BE2C (cell line): Measurements from ENCODE around the gene PLXND1.

Source experiments
- DNase-seq: peaks from one replicate; pipeline ENCODE4 v3.0.0-alpha.2; 2020
- H3K27me3 ChIP-seq: fragments of 250-450 bp; sonication (Bioruptor Pico); 2 replicates; pipeline ENCODE4 v1.5.1; 2020; ENCODE audit warnings: mild to moderate bottlenecking
- H3K36me3 ChIP-seq: fragments of 250-450 bp; sonication (Bioruptor Pico); 2 replicates; pipeline ENCODE4 v1.5.1; 2020; ENCODE audit warnings: mild to moderate bottlenecking
- H3K4me1 ChIP-seq: fragments of 250-450 bp; sonication (Bioruptor Pico); 2 replicates; pipeline ENCODE4 v1.5.1; 2020
- H3K4me3 ChIP-seq: 2 replicates; pipeline ENCODE4 v1.5.1; 2011; ENCODE audit warnings: low read depth, low read length
- H3K9me3 ChIP-seq: fragments of 250-450 bp; sonication (Bioruptor Pico); 2 replicates; pipeline ENCODE4 v1.5.1; 2020
- CTCF ChIP-seq: IDR thresholded peaks from 2 replicates; pipeline ENCODE4 v1.5.1; 2012; ENCODE audit warnings: mild to moderate bottlenecking, low read depth, low read length

The PLXND1 gene

GRCh38 chr3:129575233-129575996, 31.1 kb downstream of the PLXND1 start:
- no peak for DNase-seq
- peaks cover 9% of the 10 kb centered on the region for H3K36me3 ChIP-seq
- peaks cover 4% of the 10 kb centered on the region for H3K4me1 ChIP-seq
- H3K27me3 ChIP-seq: no peaks in the 10 kb centered on the region
- no peaks in the 10 kb centered on the region for H3K9me3 ChIP-seq
- no peak overlapping the region for H3K4me3 ChIP-seq
- no peak for TF ChIP-seq CTCF

GRCh38 chr3:129574206-129574605, 32.3 kb downstream of the PLXND1 start:
- no peak for TF ChIP-seq CTCF
- Histone ChIP-seq H3K9me3 (no peaks in the 10 kb centered on the region), H3K4me1 (peaks cover 4% of the 10 kb centered on the region), H3K36me3 (peaks cover 9% of the 10 kb centered on the region), H3K4me3 (no peak overlapping the region), H3K27me3 (no peaks in the 10 kb centered on the region)
- no peak for DNase-seq

- no peaks in the 10 kb centered on the region for H3K9me3 ChIP-seq
- peaks cover 4% of the 10 kb centered on the region for H3K4me1 ChIP-seq
- peaks cover 9% of the 10 kb centered on the region for H3K36me3 ChIP-seq
- H3K27me3 ChIP-seq: no peaks in the 10 kb centered on the region
- no peak for DNase-seq
- no peak for TF ChIP-seq CTCF
- no peak overlapping the region for H3K4me3 ChIP-seq
These were observed 33.0 kb downstream of the PLXND1 start for GRCh38 chr3:129573493-129573892.

GRCh38 chr3:129572603-129573002, 33.9 kb downstream of the PLXND1 start:
- no peaks in the 10 kb centered on the region for H3K9me3 ChIP-seq
- H3K27me3 ChIP-seq: no peaks in the 10 kb centered on the region
- peaks cover 6% of the 10 kb centered on the region for H3K36me3 ChIP-seq
- no peak for DNase-seq
- H3K4me3 ChIP-seq: no peak overlapping the region
- TF ChIP-seq CTCF: no peak
- H3K4me1 ChIP-seq: peaks cover 2% of the 10 kb centered on the region; the same call in 1 of the 2 replicates

GRCh38 chr3:129571605-129572547, 34.6 kb downstream of the PLXND1 start:
- Histone ChIP-seq H3K4me3 (no peak overlapping the region), H3K27me3 (no peaks in the 10 kb centered on the region), H3K4me1 (0 out of 2 replicates have a peak, but pooled peaks cover 3% of the 10 kb centered on the region), H3K9me3 (no peaks in the 10 kb centered on the region), H3K36me3 (peaks cover 4% of the 10 kb centered on the region)
- TF ChIP-seq CTCF: no peak
- DNase-seq: no peak
